ENCODE results near the gene MPP1.

Gene MPP1

GRCh38 chrX:154730253-154730891, 74.9 kb downstream of the MPP1 start:
- no peak for DNase-seq

GRCh38 chrX:154729439-154729838, 75.8 kb downstream of the MPP1 start:
- DNase-seq = no peak

Measured in NCI-H1417 treated with DMSO at 0.1 percent for 48 hours (cell line).